WTC11 (cell line): ENCODE data around the gene FAM149B1. TPM values are rescaled to one million over a fixed set of nuclear protein-coding genes. Genes with fewer than 3 reads are reported as not detected.

Experiments used
- ATAC-seq: fragments of 200-7000 bp; cut with Tn5 transposase; 2 replicates; pipeline ENCODE4 v1.10.0; 2021; ENCODE audit warnings: mild to moderate bottlenecking, moderate library complexity
- CTCF ChIA-PET: fragments of 300-600 bp; sonication (Branson Sonifier 250); formaldehyde crosslinking; loops from one replicate; lab custom pipeline; 2021; ENCODE audit warnings: antibody characterized with exemption; lab: Charles Lee
- POLR2A ChIA-PET: fragments of 350-600 bp; sonication (Branson Sonifier 250); formaldehyde crosslinking; loops from one replicate; lab custom pipeline; 2021; ENCODE audit warnings: antibody characterized with exemption; lab: Charles Lee
- DNase-seq: peaks from one replicate; pipeline ENCODE4 v3.0.0; 2021; ENCODE audit warnings: low spot score
- H3K27ac Mint-ChIP-seq: 2 replicates; pipeline ENCODE4 v1.8.0; 2021; ENCODE audit warnings: mixed read lengths
- H3K27me3 Mint-ChIP-seq: 2 replicates; pipeline ENCODE4 v1.8.0; 2021; ENCODE audit warnings: low read depth, mild to moderate bottlenecking, moderate library complexity, mixed read lengths
- H3K36me3 Mint-ChIP-seq: 2 replicates; pipeline ENCODE4 v1.8.0; 2021; ENCODE audit warnings: mixed read lengths
- H3K4me1 Mint-ChIP-seq: 2 replicates; pipeline ENCODE4 v1.8.0; 2022; ENCODE audit warnings: mixed read lengths
- H3K4me3 Mint-ChIP-seq: 2 replicates; pipeline ENCODE4 v1.8.0; 2021; ENCODE audit warnings: mild to moderate bottlenecking, moderate library complexity, mixed read lengths
- H3K9me3 Mint-ChIP-seq: 2 replicates; pipeline ENCODE4 v1.8.0; 2021; ENCODE audit warnings: mixed read lengths
- CBFB ChIP-seq: sonication (generic); formaldehyde crosslinking; IDR thresholded peaks from 2 replicates; pipeline ENCODE4 v1.8.1; 2022; ENCODE audit warnings: mild to moderate bottlenecking, low read depth, missing genetic modification reagents
- EMX1 ChIP-seq: fragments of 250-450 bp; sonication (Bioruptor Pico); IDR thresholded peaks from 2 replicates; pipeline ENCODE4 v1.8.0; 2021; ENCODE audit warnings: mild to moderate bottlenecking
- FOXP4 ChIP-seq: sonication (generic); formaldehyde crosslinking; IDR thresholded peaks from 2 replicates; pipeline ENCODE4 v1.8.0; 2022; ENCODE audit warnings: mild to moderate bottlenecking, missing genetic modification reagents
- GABPB1 ChIP-seq: sonication (generic); formaldehyde crosslinking; IDR thresholded peaks from 2 replicates; pipeline ENCODE4 v1.8.1; 2023; ENCODE audit warnings: mild to moderate bottlenecking, missing genetic modification reagents
- MYBL2 ChIP-seq: sonication (generic); formaldehyde crosslinking; IDR thresholded peaks from 2 replicates; pipeline ENCODE4 v1.8.1; 2023; ENCODE audit warnings: mild to moderate bottlenecking, moderate library complexity, missing genetic modification reagents
- NFYB ChIP-seq: sonication (generic); formaldehyde crosslinking; conservative IDR thresholded peaks from 2 replicates; pipeline ENCODE4 v1.8.0; 2022; ENCODE audit warnings: low read depth, missing genetic modification reagents
- NR2C2 ChIP-seq: sonication (generic); formaldehyde crosslinking; IDR thresholded peaks from 2 replicates; pipeline ENCODE4 v1.8.0; 2022; ENCODE audit warnings: mild to moderate bottlenecking, missing genetic modification reagents
- RORB ChIP-seq: fragments of 250-450 bp; sonication (Bioruptor Pico); IDR thresholded peaks from 2 replicates; pipeline ENCODE4 v1.9.0; 2021; ENCODE audit warnings: mild to moderate bottlenecking
- TEAD1 ChIP-seq: sonication (generic); formaldehyde crosslinking; IDR thresholded peaks from 2 replicates; pipeline ENCODE4 v1.8.0; 2022; ENCODE audit warnings: mild to moderate bottlenecking, missing genetic modification reagents
- USF1 ChIP-seq: sonication (generic); formaldehyde crosslinking; IDR thresholded peaks from 2 replicates; pipeline ENCODE4 v1.8.0; 2022; ENCODE audit warnings: mild to moderate bottlenecking, missing genetic modification reagents
- ZNF121 ChIP-seq: sonication (generic); formaldehyde crosslinking; IDR thresholded peaks from 2 replicates; pipeline ENCODE4 v1.8.0; 2023; ENCODE audit warnings: missing genetic modification reagents
- ZNF317 ChIP-seq: sonication (generic); formaldehyde crosslinking; IDR thresholded peaks from 2 replicates; pipeline ENCODE4 v1.8.1; 2023; ENCODE audit warnings: low read depth, mild to moderate bottlenecking, moderate library complexity, missing genetic modification reagents, borderline replicate concordance
- total RNA-seq: library from RNA; stranded (reverse); gene quantifications from 3 replicates; pipeline ENCODE4 v1.2.3, GENCODE V29; 2021
- TF ChIP-seq, protein P1 (sequence below): sonication (generic); formaldehyde crosslinking; IDR thresholded peaks from 2 replicates; pipeline ENCODE4 v1.8.1; 2023; ENCODE audit warnings: mild to moderate bottlenecking, missing genetic modification reagents
- TF ChIP-seq, protein P2 (sequence below): fragments of 250-450 bp; sonication (Bioruptor Pico); IDR thresholded peaks from 2 replicates; pipeline ENCODE4 v1.9.0; 2021; ENCODE audit warnings: mild to moderate bottlenecking, borderline replicate concordance

The FAM149B1 gene
- total RNA-seq, 1 experiment from 2014 or later, result 13.8 TPM

- TF ChIP-seq, protein P1, sequence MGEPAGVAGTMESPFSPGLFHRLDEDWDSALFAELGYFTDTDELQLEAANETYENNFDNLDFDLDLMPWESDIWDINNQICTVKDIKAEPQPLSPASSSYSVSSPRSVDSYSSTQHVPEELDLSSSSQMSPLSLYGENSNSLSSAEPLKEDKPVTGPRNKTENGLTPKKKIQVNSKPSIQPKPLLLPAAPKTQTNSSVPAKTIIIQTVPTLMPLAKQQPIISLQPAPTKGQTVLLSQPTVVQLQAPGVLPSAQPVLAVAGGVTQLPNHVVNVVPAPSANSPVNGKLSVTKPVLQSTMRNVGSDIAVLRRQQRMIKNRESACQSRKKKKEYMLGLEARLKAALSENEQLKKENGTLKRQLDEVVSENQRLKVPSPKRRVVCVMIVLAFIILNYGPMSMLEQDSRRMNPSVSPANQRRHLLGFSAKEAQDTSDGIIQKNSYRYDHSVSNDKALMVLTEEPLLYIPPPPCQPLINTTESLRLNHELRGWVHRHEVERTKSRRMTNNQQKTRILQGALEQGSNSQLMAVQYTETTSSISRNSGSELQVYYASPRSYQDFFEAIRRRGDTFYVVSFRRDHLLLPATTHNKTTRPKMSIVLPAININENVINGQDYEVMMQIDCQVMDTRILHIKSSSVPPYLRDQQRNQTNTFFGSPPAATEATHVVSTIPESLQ (CRISPR knock-in tag), result no peak
- TF ChIP-seq CBFB (CRISPR knock-in tag) (no peak), USF1 (CRISPR knock-in tag) (no peak), TEAD1 (CRISPR knock-in tag) (no peak), EMX1 (CRISPR knock-in tag) (no peak)
- TF ChIP-seq, all 79 proteins: peak for 0
Observed at GRCh38 chr10:73261362-73261995, 93.6 kb downstream of the FAM149B1 start (continued).

GRCh38 chr10:73262105-73262730, 94.3 kb downstream of the FAM149B1 start:
- no peak overlapping the region for H3K4me3 Mint-ChIP-seq
- no peak overlapping the region for H3K27ac Mint-ChIP-seq
- H3K36me3 Mint-ChIP-seq, result peaks cover 15% of the 10 kb centered on the region
- no peak for DNase-seq
- peaks cover 8% of the 10 kb centered on the region for H3K27me3 Mint-ChIP-seq
- CTCF ChIA-PET, result no interaction called here
- H3K9me3 Mint-ChIP-seq, result peaks cover 37% of the 10 kb centered on the region
- H3K4me1 Mint-ChIP-seq, result no peaks in the 10 kb centered on the region
- TF ChIP-seq MYBL2 (CRISPR knock-in tag), result no peak
- peak; percentile 94 for TF ChIP-seq GABPB1 (CRISPR knock-in tag)
- POLR2A ChIA-PET, result interaction anchor here (0.6 to 1.5 kb wide), 2 partner anchors 15 to 195 kb away, joined by 3 read pairs; partner anchors contain the start of gene DNAJC9
- no peak for ATAC-seq

DNA sequence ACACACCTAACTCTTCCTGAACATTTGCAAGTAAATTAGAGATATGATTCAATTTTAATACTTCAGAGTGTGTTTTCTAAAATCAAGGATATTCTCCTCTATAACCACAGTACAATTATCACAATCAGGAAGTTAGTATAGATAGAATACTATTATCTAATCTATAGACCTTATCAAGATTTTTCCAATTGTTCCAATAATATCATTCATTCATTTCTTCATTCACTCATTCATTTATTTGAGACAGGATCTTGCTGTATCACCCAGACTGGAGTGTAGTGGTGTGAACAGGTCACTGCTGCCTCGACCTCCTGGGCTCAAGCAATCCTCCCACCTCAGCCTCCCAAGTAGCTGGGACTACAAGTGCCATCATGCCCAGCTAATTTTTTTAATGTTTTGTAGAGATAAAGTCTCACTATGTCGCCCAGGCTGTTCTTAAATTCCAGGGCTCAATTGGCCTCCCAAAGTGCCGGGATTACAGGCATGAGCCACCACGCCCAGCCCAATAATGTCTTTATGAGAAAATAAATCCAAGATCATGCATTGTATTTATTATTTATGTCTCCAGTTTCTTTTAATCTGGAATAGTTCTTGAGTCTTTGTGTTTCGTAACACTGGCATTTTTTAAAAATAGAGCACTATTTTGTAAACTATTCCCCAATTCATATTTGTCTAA, 95.1 kb downstream of the FAM149B1 start:
- ATAC-seq (no peak), DNase-seq (no peak)
- CTCF ChIA-PET, result interaction anchor here (1.4 to 2.2 kb wide), 4 partner anchors 8 to 135 kb away, joined by 5 to 12 read pairs (median 8); partner anchors contain the start of gene MRPS16
- POLR2A ChIA-PET, result no interaction called here
- Mint-ChIP-seq H3K36me3 (peaks cover 15% of the 10 kb centered on the region), H3K9me3 (peaks cover 29% of the 10 kb centered on the region), H3K4me1 (no peaks in the 10 kb centered on the region), H3K27me3 (peaks cover 6% of the 10 kb centered on the region), H3K27ac (no peak overlapping the region), H3K4me3 (no peak overlapping the region)
- TF ChIP-seq ZNF317 (CRISPR knock-in tag), result no peak
- TF ChIP-seq NR2C2 (CRISPR knock-in tag), result no peak
- TF ChIP-seq FOXP4 (CRISPR knock-in tag), result no peak
- TF ChIP-seq RORB (CRISPR knock-in tag), result no peak
- TF ChIP-seq, protein P2, sequence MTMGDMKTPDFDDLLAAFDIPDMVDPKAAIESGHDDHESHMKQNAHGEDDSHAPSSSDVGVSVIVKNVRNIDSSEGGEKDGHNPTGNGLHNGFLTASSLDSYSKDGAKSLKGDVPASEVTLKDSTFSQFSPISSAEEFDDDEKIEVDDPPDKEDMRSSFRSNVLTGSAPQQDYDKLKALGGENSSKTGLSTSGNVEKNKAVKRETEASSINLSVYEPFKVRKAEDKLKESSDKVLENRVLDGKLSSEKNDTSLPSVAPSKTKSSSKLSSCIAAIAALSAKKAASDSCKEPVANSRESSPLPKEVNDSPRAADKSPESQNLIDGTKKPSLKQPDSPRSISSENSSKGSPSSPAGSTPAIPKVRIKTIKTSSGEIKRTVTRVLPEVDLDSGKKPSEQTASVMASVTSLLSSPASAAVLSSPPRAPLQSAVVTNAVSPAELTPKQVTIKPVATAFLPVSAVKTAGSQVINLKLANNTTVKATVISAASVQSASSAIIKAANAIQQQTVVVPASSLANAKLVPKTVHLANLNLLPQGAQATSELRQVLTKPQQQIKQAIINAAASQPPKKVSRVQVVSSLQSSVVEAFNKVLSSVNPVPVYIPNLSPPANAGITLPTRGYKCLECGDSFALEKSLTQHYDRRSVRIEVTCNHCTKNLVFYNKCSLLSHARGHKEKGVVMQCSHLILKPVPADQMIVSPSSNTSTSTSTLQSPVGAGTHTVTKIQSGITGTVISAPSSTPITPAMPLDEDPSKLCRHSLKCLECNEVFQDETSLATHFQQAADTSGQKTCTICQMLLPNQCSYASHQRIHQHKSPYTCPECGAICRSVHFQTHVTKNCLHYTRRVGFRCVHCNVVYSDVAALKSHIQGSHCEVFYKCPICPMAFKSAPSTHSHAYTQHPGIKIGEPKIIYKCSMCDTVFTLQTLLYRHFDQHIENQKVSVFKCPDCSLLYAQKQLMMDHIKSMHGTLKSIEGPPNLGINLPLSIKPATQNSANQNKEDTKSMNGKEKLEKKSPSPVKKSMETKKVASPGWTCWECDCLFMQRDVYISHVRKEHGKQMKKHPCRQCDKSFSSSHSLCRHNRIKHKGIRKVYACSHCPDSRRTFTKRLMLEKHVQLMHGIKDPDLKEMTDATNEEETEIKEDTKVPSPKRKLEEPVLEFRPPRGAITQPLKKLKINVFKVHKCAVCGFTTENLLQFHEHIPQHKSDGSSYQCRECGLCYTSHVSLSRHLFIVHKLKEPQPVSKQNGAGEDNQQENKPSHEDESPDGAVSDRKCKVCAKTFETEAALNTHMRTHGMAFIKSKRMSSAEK (CRISPR knock-in tag), result no peak
- TF ChIP-seq ZNF121, result no peak
- no peak for TF ChIP-seq NFYB (CRISPR knock-in tag)
